HepG2 (cell line): ENCODE data around the gene CD96. TPM values are rescaled to one million over a fixed set of nuclear protein-coding genes. Genes with fewer than 3 reads are reported as not detected.

Experiments used
- polyA plus RNA-seq, 8 experiments: library from polyadenylated mRNA; depleted of rRNA in 3 of 8; stranded (reverse) in 7 of 8; unstranded in 1 of 8; fragments of >200 nt; fragmentation: Illumina TruSeq in 4 of 8; extraction: Trizol in 4 of 8; gene quantifications; 2 replicates each; pipeline versions ENCODE4 v1.2.1 to v1.2.3, GENCODE V29; 2011 to 2016; ENCODE audit warnings: low read depth in 4 of 8, missing spikeins in 1 of 8, mixed read lengths in 1 of 8; ENCODE audit not compliant: insufficient read depth in 1 of 8
- total RNA-seq, 5 experiments: library from RNA; depleted of rRNA; stranded (reverse); fragments of >200 nt; fragmentation: Illumina TruSeq; extraction: Trizol; gene quantifications; 2 replicates each; pipeline ENCODE4 v1.2.3, GENCODE V29; 2016; ENCODE audit warnings: low read depth in 1 of 5

The CD96 gene
- total and polyA plus RNA-seq, 2 of the 13 experiments (the other 11 are each of a cell fraction or from before 2014, with no cell fraction given), result not detected

Other genes starting within 250 kb of the CD96 start
- gene ZBED2, start 53.1 kb downstream of the CD96 start, total RNA-seq (2016; rRNA removed; fragmentation: Illumina TruSeq; extraction: Trizol), result 0.04 TPM in 1 of 2 replicates, not detected in the other
- gene ZBED2, start 53.1 kb downstream of the CD96 start, polyA plus RNA-seq (2011; rRNA removed), result not detected in 2 replicates
- 23.5 and 29.1 TPM in 2 replicates for gene PLCXD2, start 132.5 kb downstream of the CD96 start, total RNA-seq (2016; rRNA removed; fragmentation: Illumina TruSeq; extraction: Trizol)
- gene PLCXD2, start 132.5 kb downstream of the CD96 start, polyA plus RNA-seq (2011; rRNA removed), result 4.7 and 4.8 TPM in 2 replicates